Glutamatergic neuron (in vitro differentiated cells): ENCODE data around the gene GPHN. TPM values are rescaled to one million over a fixed set of nuclear protein-coding genes. Genes with fewer than 3 reads are reported as not detected.

Experiments used
- DNase-seq: peaks from one replicate; pipeline ENCODE4 v3.0.0; 2022
- H3K27ac Mint-ChIP-seq: one replicate; pipeline ENCODE4 v1.8.0; 2020; ENCODE audit warnings: mild to moderate bottlenecking, mixed read lengths, inconsistent platforms; ENCODE audit not compliant: unreplicated experiment
- H3K27me3 Mint-ChIP-seq: one replicate; pipeline ENCODE4 v1.8.0; 2020; ENCODE audit warnings: mild to moderate bottlenecking, moderate library complexity, mixed read lengths, inconsistent platforms; ENCODE audit not compliant: unreplicated experiment
- H3K36me3 Mint-ChIP-seq: one replicate; pipeline ENCODE4 v1.8.0; 2020; ENCODE audit warnings: mild to moderate bottlenecking, mixed read lengths, inconsistent platforms; ENCODE audit not compliant: unreplicated experiment
- H3K4me1 Mint-ChIP-seq: one replicate; pipeline ENCODE4 v1.8.0; 2020; ENCODE audit warnings: mild to moderate bottlenecking, low read depth, mixed read lengths, inconsistent platforms; ENCODE audit not compliant: unreplicated experiment
- H3K4me3 Mint-ChIP-seq: one replicate; pipeline ENCODE4 v1.8.0; 2020; ENCODE audit warnings: mild to moderate bottlenecking, mixed read lengths, inconsistent platforms; ENCODE audit not compliant: unreplicated experiment
- H3K9me3 Mint-ChIP-seq: one replicate; pipeline ENCODE4 v1.8.0; 2020; ENCODE audit warnings: mild to moderate bottlenecking, moderate library complexity, mixed read lengths, inconsistent platforms; ENCODE audit not compliant: unreplicated experiment
- total RNA-seq: library from RNA; stranded (reverse); fragmentation: NEBNext Ultra II Directional; extraction: Animal tissue kit (Norgen Biotek cat#: 25700); gene quantifications from one replicate; pipeline ENCODE4 v1.2.1, GENCODE V29; 2021; ENCODE audit not compliant: unreplicated experiment
- TF ChIP-seq, protein P1 (sequence below): fragments of 200-600 bp; sonication (generic); IDR thresholded peaks from one replicate; pipeline ENCODE4 v1.5.0; 2021; ENCODE audit not compliant: partially characterized antibody, unreplicated experiment

The GPHN gene
- total RNA-seq, 1 donor from 2014 or later: 29.8 TPM

DNA sequence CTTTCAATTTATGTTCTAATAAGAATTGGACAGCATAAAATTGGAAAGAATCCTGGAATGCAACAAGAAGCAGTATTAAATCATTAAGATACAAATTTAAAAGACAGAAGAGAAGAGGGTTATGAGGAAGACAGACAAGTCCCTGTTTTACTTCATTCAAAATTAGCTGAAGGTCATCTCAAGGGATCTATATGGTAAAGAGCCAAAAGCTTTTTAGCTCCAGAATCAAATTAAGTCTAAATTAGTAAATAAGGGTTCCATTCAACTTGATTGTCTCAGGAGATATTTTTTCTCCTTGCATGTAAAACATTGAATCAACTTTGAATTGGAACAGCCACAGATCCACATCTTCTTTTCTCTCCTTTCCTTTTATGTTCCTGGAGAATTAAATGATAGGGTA, 14.2 kb upstream of the GPHN start:
- no peak for DNase-seq

DNA sequence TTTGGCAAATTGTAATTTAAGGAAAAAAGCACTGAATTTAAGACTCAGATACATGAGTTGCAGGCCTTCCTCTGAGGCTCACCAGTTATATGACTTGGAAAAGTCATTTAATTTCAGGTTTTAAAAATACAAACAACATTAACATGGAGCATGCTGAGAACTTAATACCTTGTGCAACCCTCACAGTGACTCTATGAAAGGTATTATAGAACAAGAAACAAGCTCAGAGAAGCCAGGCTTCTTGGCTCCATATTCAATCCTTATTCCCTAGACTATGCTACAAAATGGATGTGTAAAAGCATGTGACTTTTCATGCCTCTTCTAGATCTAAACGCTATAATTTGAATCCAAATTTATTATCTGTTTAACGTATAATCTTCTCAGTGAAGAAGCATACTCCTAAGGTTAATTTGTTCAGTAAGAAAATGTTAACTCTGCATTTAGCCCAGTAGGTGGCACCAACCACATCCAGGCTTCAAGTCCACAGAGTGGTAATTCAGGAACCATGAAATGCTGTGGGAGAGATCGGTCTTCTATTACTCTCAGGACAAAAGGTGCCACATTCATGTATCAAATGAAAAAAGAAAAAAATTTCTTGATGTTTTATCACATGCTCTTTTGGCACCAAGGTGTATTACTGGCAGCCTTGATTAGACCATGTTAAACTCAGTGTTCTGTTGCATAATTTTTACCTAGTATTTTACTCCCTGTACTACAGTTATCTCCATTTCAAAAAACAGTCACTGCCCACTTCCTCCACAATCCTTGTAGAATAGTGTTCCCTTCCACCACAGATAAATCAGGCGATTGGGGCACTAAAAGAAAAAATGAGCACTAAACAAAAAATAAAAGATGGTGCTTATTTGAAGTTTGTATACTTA, 12.5 kb upstream of the GPHN start:
- Mint-ChIP-seq H3K9me3 (no peaks in the 10 kb centered on the region), H3K36me3 (no peaks in the 10 kb centered on the region), H3K4me3 (no peak overlapping the region), H3K27me3 (no peaks in the 10 kb centered on the region), H3K27ac (no peak overlapping the region), H3K4me1 (peaks cover 7% of the 10 kb centered on the region)
- no peak for DNase-seq
- TF ChIP-seq, protein P1, sequence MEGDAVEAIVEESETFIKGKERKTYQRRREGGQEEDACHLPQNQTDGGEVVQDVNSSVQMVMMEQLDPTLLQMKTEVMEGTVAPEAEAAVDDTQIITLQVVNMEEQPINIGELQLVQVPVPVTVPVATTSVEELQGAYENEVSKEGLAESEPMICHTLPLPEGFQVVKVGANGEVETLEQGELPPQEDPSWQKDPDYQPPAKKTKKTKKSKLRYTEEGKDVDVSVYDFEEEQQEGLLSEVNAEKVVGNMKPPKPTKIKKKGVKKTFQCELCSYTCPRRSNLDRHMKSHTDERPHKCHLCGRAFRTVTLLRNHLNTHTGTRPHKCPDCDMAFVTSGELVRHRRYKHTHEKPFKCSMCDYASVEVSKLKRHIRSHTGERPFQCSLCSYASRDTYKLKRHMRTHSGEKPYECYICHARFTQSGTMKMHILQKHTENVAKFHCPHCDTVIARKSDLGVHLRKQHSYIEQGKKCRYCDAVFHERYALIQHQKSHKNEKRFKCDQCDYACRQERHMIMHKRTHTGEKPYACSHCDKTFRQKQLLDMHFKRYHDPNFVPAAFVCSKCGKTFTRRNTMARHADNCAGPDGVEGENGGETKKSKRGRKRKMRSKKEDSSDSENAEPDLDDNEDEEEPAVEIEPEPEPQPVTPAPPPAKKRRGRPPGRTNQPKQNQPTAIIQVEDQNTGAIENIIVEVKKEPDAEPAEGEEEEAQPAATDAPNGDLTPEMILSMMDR: peak; percentile 77

More for the DNA sequence above, 14.2 kb upstream of the GPHN start:
- peaks cover 7% of the 10 kb centered on the region for H3K4me1 Mint-ChIP-seq
- no peaks in the 10 kb centered on the region for H3K36me3 Mint-ChIP-seq
- no peak overlapping the region for H3K27ac Mint-ChIP-seq
- H3K4me3 Mint-ChIP-seq: peak overlapping the region; percentile 30
- no peaks in the 10 kb centered on the region for H3K9me3 Mint-ChIP-seq
- TF ChIP-seq, protein P1: no peak
- H3K27me3 Mint-ChIP-seq: no peaks in the 10 kb centered on the region

DNA sequence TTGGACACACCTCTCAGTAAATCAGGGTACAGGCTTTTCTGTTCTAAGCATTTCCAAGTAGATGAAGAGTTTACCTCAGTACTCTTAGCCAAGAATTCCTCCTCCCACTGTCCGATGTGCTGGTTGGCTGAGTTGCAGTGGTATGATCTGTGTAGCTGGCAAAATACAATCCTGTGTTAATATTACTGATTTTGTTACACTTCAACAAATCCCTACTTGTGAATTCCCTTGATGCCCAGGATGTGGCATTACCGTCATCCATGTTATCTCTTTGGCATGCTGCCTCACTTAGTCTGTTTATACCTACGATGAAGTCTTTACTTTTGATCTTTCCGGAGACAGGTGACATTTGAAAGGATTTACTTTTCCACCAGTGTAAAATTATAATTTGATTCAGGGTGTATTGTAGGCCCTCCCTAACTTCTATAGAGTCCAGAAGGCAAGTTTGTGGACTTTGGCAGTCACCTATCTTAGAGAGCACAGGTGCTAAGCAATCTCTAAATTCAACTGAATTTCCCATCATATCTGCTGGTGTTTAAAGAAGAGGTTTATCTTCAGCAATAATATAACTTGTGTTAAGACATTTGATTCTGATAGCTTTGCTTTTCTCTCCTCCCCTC, 11.6 kb upstream of the GPHN start:
- no peaks in the 10 kb centered on the region for H3K36me3 Mint-ChIP-seq
- no peaks in the 10 kb centered on the region for H3K27me3 Mint-ChIP-seq
- no peaks in the 10 kb centered on the region for H3K9me3 Mint-ChIP-seq
- H3K4me1 Mint-ChIP-seq: peaks cover 7% of the 10 kb centered on the region
- no peak overlapping the region for H3K27ac Mint-ChIP-seq
- H3K4me3 Mint-ChIP-seq: no peak overlapping the region
- no peak for DNase-seq
- TF ChIP-seq, protein P1: no peak

DNA sequence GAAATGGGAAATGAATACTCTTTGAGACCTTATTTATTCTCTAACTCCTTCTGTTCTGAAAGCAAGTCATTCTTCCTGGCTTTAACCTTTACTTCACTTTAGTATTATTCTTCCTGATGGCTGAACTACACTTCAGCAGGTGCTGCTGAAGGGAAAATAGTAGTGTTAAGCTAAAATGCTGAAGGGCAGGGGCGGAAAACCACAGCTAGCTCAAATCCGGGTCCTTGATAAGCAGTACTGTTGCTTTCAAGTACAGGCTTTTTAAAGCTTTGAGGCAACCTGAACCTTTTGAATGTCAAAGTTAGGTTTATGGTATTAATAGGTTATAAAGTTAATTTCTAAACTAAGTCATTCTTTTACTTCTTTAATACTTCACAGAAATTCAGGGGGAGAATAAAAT, 11.0 kb upstream of the GPHN start:
- Mint-ChIP-seq H3K27me3 (no peaks in the 10 kb centered on the region), H3K36me3 (no peaks in the 10 kb centered on the region), H3K9me3 (no peaks in the 10 kb centered on the region), H3K4me1 (peaks cover 7% of the 10 kb centered on the region), H3K4me3 (no peak overlapping the region), H3K27ac (no peak overlapping the region)
- DNase-seq: no peak
- TF ChIP-seq, protein P1: no peak

DNA sequence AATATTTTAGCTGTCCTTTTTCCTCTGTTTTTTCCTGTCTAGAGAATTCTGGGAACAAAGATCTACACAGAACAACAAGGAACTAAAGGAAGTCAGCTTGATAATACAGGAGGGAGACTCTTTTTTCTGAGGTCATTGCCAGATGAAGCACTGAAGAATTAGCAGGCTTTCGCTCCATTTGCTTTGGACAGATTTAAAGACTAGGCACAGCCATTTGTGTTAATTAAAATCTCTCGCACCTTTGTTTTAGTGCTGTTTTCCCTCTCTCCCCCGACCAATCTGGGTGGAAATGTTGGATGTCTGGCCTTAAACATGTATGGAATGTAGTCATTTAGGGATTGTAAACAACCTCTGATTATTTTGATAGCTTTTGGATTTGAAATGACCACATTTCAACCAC, 9.6 kb upstream of the GPHN start:
- no peaks in the 10 kb centered on the region for H3K27me3 Mint-ChIP-seq
- H3K36me3 Mint-ChIP-seq: no peaks in the 10 kb centered on the region
- H3K4me1 Mint-ChIP-seq: peaks cover 3% of the 10 kb centered on the region
- no peak overlapping the region for H3K27ac Mint-ChIP-seq
- H3K4me3 Mint-ChIP-seq: no peak overlapping the region
- TF ChIP-seq, protein P1: no peak
- no peak for DNase-seq
- no peaks in the 10 kb centered on the region for H3K9me3 Mint-ChIP-seq
